ENCODE data around the gene LYSMD2.

Gene LYSMD2

GRCh38 chr15:51752888-51753287, 15.4 kb upstream of the LYSMD2 start:
- no peak for TF ChIP-seq CTCF (conservative IDR thresholded peaks at IDR 0.05)
- H3K27ac ChIP-seq: peak overlapping the region; percentile 80

GRCh38 chr15:51751697-51752683, 14.5 kb upstream of the LYSMD2 start:
- TF ChIP-seq CTCF (conservative IDR thresholded peaks at IDR 0.05): no peak
- peak overlapping the region; percentile 80 for H3K27ac ChIP-seq

DNA sequence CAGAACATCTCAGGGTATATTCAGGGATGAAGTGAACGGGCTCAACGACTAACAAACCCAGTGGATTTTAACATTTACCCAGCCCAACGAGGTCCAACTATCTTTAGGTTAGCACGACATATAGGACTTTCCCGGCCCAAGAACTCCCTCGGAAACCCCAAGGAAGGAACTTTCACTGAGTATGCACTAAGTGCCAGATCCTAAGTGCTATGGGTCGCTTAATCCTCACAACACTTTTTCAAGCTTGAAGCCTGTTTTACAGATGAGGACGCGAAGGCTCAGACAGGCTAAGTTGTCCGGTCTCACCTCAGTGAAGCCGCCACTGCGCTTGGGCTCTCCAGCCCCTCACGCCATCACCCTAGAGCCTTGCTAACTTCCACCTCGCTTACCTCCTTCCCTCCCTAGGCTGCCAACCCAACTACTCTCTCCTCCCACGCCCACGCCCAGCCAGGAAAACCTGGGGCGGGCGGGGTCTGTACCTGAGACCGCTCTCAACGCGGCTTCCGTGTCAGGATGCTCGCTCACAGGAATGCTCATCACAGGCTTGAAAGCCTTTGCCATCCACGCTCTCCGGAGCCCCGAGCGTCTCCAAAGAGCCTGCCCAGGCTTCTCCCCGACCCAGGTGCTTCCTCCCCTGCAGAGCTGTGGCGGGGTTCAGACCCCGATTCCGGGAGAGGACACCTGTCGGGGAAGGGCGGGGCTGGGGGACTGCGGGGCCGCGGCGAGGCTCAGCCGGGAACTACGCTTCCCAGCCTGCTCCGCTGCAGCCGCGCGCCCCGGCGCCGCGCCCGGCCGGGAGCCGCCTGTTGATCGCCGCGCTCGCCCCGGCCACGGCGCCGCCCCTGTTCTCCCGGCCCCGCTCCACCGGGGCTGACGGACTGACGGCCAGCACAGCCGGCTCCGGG, 13.6 kb upstream of the LYSMD2 start, which contains the start of gene TMOD2:
Gene TMOD2, plus strand, starts transcription at position 806 of the 905 bp plus-strand sequence. CDS start 14,845 bp downstream, outside the sequence.
- H3K27ac ChIP-seq: peak within 1 kb of the TSS; percentile 80

GRCh38 chr15:51750186-51750585, 12.7 kb upstream of the LYSMD2 start:
- peak overlapping the region; percentile 80; the same call in 1 of the 2 replicates for H3K27ac ChIP-seq
- TF ChIP-seq CTCF (conservative IDR thresholded peaks at IDR 0.05): no peak

More for the DNA sequence above, 13.6 kb upstream of the LYSMD2 start, which contains the start of gene TMOD2:
- TF ChIP-seq CTCF (conservative IDR thresholded peaks at IDR 0.05): no peak

- H3K27ac ChIP-seq: no peak overlapping the region
- TF ChIP-seq CTCF (conservative IDR thresholded peaks at IDR 0.05): no peak
Observed at GRCh38 chr15:51749307-51749706, 11.9 kb upstream of the LYSMD2 start.

- TF ChIP-seq CTCF (conservative IDR thresholded peaks at IDR 0.05): no peak
- H3K27ac ChIP-seq: peak overlapping the region; percentile 96; the same call in 1 of the 2 replicates
Observed at GRCh38 chr15:51739061-51739712, 1.7 kb upstream of the LYSMD2 start.
